HAP-1 (cell line): ENCODE results near the gene PATL1.
A peak's percentile ranks its signal among the peaks of the same experiment; 100 is the strongest.
"Not testable (repeated sequence)": the region's sequence is repeated elsewhere in the genome, so short reads cannot be mapped to it uniquely, and the experiment has no call there.

Experiments used
- DNase-seq, 2 experiments: peaks; one replicate each; pipeline ENCODE4 v3.0.0-alpha.2; 2016 to 2020; ENCODE audit warnings: low spot score in 2 of 2
- H3K27me3 ChIP-seq: fragments of 250-450 bp; sonication (Bioruptor Pico); 2 replicates; pipeline ENCODE4 v1.5.1; 2020; ENCODE audit warnings: low read depth, mild to moderate bottlenecking, moderate library complexity
- H3K36me3 ChIP-seq: fragments of 250-450 bp; sonication (Bioruptor Pico); replicated peaks from 2 replicates; pipeline ENCODE4 v1.5.1; 2020; ENCODE audit warnings: mild to moderate bottlenecking
- H3K4me1 ChIP-seq: fragments of 250-450 bp; sonication (Bioruptor Pico); 2 replicates; pipeline ENCODE4 v1.5.1; 2020; ENCODE audit warnings: mild to moderate bottlenecking
- H3K4me3 ChIP-seq: fragments of 250-450 bp; sonication (Bioruptor Pico); 2 replicates; pipeline ENCODE4 v1.5.1; 2020; ENCODE audit warnings: mild to moderate bottlenecking, moderate library complexity
- H3K9me3 ChIP-seq: fragments of 250-450 bp; sonication (Bioruptor Pico); 2 replicates; pipeline ENCODE4 v1.5.1; 2020; ENCODE audit warnings: mild to moderate bottlenecking, moderate library complexity
- in situ Hi-C: fragments of 300-500 bp; cut with MboI; formaldehyde crosslinking; loops from 3 replicates; pipeline ENCODE4 v1.14.3; 2020; ENCODE audit warnings: low sequenced_read_pairs, inconsistent platforms, mixed read lengths

The PATL1 gene

GRCh38 chr11:59668950-59669610, at the start of gene PATL1:
Gene PATL1, minus strand, starts transcription at chr11:59669037. Its CDS starts 142 bp downstream, at chr11:59668895.
- H3K4me3 ChIP-seq: peak within 1 kb of the TSS; percentile 81
- DNase-seq: peak; percentile 97 to 99
- in situ Hi-C loops: loop anchor here (10.0 kb wide), 1 partner anchor 104 kb away; no protein-coding TSS in a partner anchor
- H3K9me3 ChIP-seq: no peaks in the 10 kb centered on the region
- no peaks in the 10 kb centered on the region for H3K27me3 ChIP-seq
- H3K36me3 ChIP-seq: peaks cover 30% of the 10 kb centered on the region
- peaks cover 7% of the 10 kb centered on the region for H3K4me1 ChIP-seq

- DNase-seq: no peak
- Histone ChIP-seq H3K27me3 (peaks cover 10% of the 10 kb centered on the region), H3K9me3 (no peaks in the 10 kb centered on the region), H3K36me3 (no peaks in the 10 kb centered on the region), H3K4me1 (no peaks in the 10 kb centered on the region), H3K4me3 (no peak overlapping the region)
- in situ Hi-C loops: no loop called here
Observed at GRCh38 chr11:59716051-59716450, 47.2 kb upstream of the PATL1 start.

- no peaks in the 10 kb centered on the region for H3K9me3 ChIP-seq
- no peak for DNase-seq
- in situ Hi-C loops: no loop called here
- peaks cover 10% of the 10 kb centered on the region for H3K27me3 ChIP-seq
- no peak within 1 kb of the TSS for H3K4me3 ChIP-seq
- no peaks in the 10 kb centered on the region for H3K4me1 ChIP-seq
- no peaks in the 10 kb centered on the region for H3K36me3 ChIP-seq
Observed at GRCh38 chr11:59713745-59714144, 44.9 kb upstream of the PATL1 start, which contains the start of gene OR10V1. Gene OR10V1, minus strand, starts transcription at chr11:59713845. Its CDS starts 0 bp downstream, at chr11:59713845.

- Histone ChIP-seq H3K4me1 (no peaks in the 10 kb centered on the region), H3K36me3 (no peaks in the 10 kb centered on the region), H3K9me3 (no peaks in the 10 kb centered on the region), H3K4me3 (no peak overlapping the region), H3K27me3 (no peaks in the 10 kb centered on the region)
- DNase-seq: no peak
- in situ Hi-C loops: no loop called here
Observed at GRCh38 chr11:59710136-59710847, 41.5 kb upstream of the PATL1 start.

- H3K27me3 ChIP-seq: no peaks in the 10 kb centered on the region
- no peak overlapping the region for H3K4me3 ChIP-seq
- H3K4me1 ChIP-seq: no peaks in the 10 kb centered on the region
- no peaks in the 10 kb centered on the region for H3K36me3 ChIP-seq
- in situ Hi-C loops: no loop called here
- H3K9me3 ChIP-seq: no peaks in the 10 kb centered on the region
- DNase-seq: no peak
Observed at GRCh38 chr11:59708537-59708936, 39.7 kb upstream of the PATL1 start.

GRCh38 chr11:59707371-59707770, 38.5 kb upstream of the PATL1 start:
- H3K36me3 ChIP-seq: no peaks in the 10 kb centered on the region
- H3K4me1 ChIP-seq: no peaks in the 10 kb centered on the region
- no peaks in the 10 kb centered on the region for H3K27me3 ChIP-seq
- in situ Hi-C loops: no loop called here
- DNase-seq: no peak
- no peak overlapping the region for H3K4me3 ChIP-seq
- H3K9me3 ChIP-seq: no peaks in the 10 kb centered on the region

GRCh38 chr11:59706518-59707285, 37.9 kb upstream of the PATL1 start:
- DNase-seq: no peak
- Histone ChIP-seq H3K4me1 (no peaks in the 10 kb centered on the region), H3K27me3 (no peaks in the 10 kb centered on the region), H3K36me3 (no peaks in the 10 kb centered on the region), H3K9me3 (no peaks in the 10 kb centered on the region), H3K4me3 (no peak overlapping the region)
- in situ Hi-C loops: no loop called here

- Histone ChIP-seq H3K27me3 (no peaks in the 10 kb centered on the region), H3K4me3 (no peak overlapping the region), H3K4me1 (no peaks in the 10 kb centered on the region), H3K9me3 (no peaks in the 10 kb centered on the region), H3K36me3 (no peaks in the 10 kb centered on the region)
- DNase-seq: no peak
- in situ Hi-C loops: no loop called here
Observed at GRCh38 chr11:59705294-59705693, 36.5 kb upstream of the PATL1 start.

- in situ Hi-C loops: not testable (repeated sequence)
Observed at GRCh38 chr11:59703515-59703914, 34.7 kb upstream of the PATL1 start.

GRCh38 chr11:59700157-59700556, 31.3 kb upstream of the PATL1 start:
- H3K4me3 ChIP-seq, H3K27me3 ChIP-seq, in situ Hi-C loops, H3K9me3 ChIP-seq, H3K4me1 ChIP-seq, DNase-seq, H3K36me3 ChIP-seq: not testable (repeated sequence)

More at GRCh38 chr11:59703515-59703914, 34.7 kb upstream of the PATL1 start:
- not testable (repeated sequence) for H3K4me3 ChIP-seq, DNase-seq, H3K4me1 ChIP-seq, H3K36me3 ChIP-seq, H3K27me3 ChIP-seq, H3K9me3 ChIP-seq

GRCh38 chr11:59698506-59698905, 29.7 kb upstream of the PATL1 start:
- Histone ChIP-seq H3K27me3 (no peaks in the 10 kb centered on the region), H3K9me3 (no peaks in the 10 kb centered on the region), H3K36me3 (no peaks in the 10 kb centered on the region), H3K4me3 (no peak overlapping the region), H3K4me1 (no peaks in the 10 kb centered on the region)
- in situ Hi-C loops: no loop called here
- DNase-seq: no peak

- Histone ChIP-seq H3K4me3 (no peak overlapping the region), H3K4me1 (no peaks in the 10 kb centered on the region), H3K9me3 (no peaks in the 10 kb centered on the region), H3K27me3 (no peaks in the 10 kb centered on the region), H3K36me3 (no peaks in the 10 kb centered on the region)
- DNase-seq: no peak
- in situ Hi-C loops: no loop called here
Observed at GRCh38 chr11:59692915-59693314, 24.1 kb upstream of the PATL1 start.

- DNase-seq: no peak
- in situ Hi-C loops: no loop called here
- no peaks in the 10 kb centered on the region for H3K9me3 ChIP-seq
Observed at GRCh38 chr11:59691156-59691555, 22.3 kb upstream of the PATL1 start.

GRCh38 chr11:59689015-59689414, 20.2 kb upstream of the PATL1 start:
- Histone ChIP-seq H3K9me3 (no peaks in the 10 kb centered on the region), H3K4me1 (no peaks in the 10 kb centered on the region), H3K27me3 (peaks cover 2% of the 10 kb centered on the region; the same call in 1 of the 2 replicates), H3K4me3 (no peak overlapping the region), H3K36me3 (no peaks in the 10 kb centered on the region)
- in situ Hi-C loops: no loop called here
- DNase-seq: no peak

More at GRCh38 chr11:59691156-59691555, 22.3 kb upstream of the PATL1 start:
- H3K27me3 ChIP-seq: peaks cover 2% of the 10 kb centered on the region; the same call in 1 of the 2 replicates
- H3K4me1 ChIP-seq: no peaks in the 10 kb centered on the region
- H3K36me3 ChIP-seq: no peaks in the 10 kb centered on the region
- no peak overlapping the region for H3K4me3 ChIP-seq
